22Rv1 (cell line): ENCODE results near the gene NLRP13.

Experiments
- CTCF ChIP-seq: fragments of 450-650 bp; IDR thresholded peaks from 2 replicates; pipeline ENCODE4 v1.5.1; 2017; ENCODE audit warnings: mild to moderate bottlenecking
- ZFX ChIP-seq: fragments of 450-650 bp; IDR thresholded peaks from 2 replicates; pipeline ENCODE4 v1.6.1; 2017; ENCODE audit warnings: antibody characterized with exemption, borderline replicate concordance

DNA sequence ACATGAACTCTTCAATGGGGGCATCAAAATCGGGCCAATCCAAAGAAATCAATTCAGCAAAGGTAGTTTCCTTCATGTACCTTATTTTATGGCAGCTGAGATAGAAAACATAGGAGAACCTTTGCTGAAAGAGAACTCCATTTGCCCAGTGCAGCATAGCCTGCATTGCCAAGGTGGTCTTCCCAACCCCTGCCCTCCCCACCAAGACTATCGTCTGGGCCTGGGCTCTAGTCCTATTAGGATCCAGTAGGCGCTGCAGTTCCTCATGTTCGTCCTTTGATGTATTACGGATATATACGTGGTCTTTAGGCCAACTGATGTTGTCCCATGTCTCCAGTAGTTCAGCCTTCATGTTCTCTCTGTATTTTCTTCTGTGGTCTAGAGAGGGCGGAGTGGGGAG is 19.2 kb downstream of the NLRP13 start:
- no peak for TF ChIP-seq ZFX
- no peak for TF ChIP-seq CTCF
